ENCODE data around the gene TRIM47.
A peak's percentile ranks its signal among the peaks of the same experiment; 100 is the strongest.
"Not testable (repeated sequence)": the region's sequence is repeated elsewhere in the genome, so short reads cannot be mapped to it uniquely, and the experiment has no call there.

The TRIM47 gene

GRCh38 chr17:75874323-75875181, 3.8 kb downstream of the TRIM47 start:
- H3K36me3 ChIP-seq (ENCODE audit: control insufficient read depth in 1 of 2, insufficient read depth in 2 of 2, low read length in 2 of 2): peaks cover 14 to 26% of the 10 kb centered on the region in 2 donors
- H3K27ac ChIP-seq (ENCODE audit: low read length): peak overlapping the region; percentile 96
- H3K27me3 ChIP-seq (ENCODE audit: low read depth, low read length): no peaks in the 10 kb centered on the region
- H3K4me3 ChIP-seq (ENCODE audit: low read depth in 1 of 2, low read length in 2 of 2): peak overlapping the region in 1 of 2 donors; percentile 90
- H3K9me3 ChIP-seq (ENCODE audit: control insufficient read depth in 1 of 2, low read length in 2 of 2): no peaks in the 10 kb centered on the region
- peaks cover 24 to 64% of the 10 kb centered on the region in 2 donors for H3K4me1 ChIP-seq (ENCODE audit: control insufficient read depth in 1 of 2, insufficient read depth in 2 of 2, low read length in 2 of 2)

GRCh38 chr17:75873587-75874322, 4.6 kb downstream of the TRIM47 start:
- Histone ChIP-seq H3K4me3 (ENCODE audit: low read depth in 1 of 2, low read length in 2 of 2) (peak overlapping the region in 1 of 2 donors; percentile 40), H3K27ac (ENCODE audit: low read length) (peak overlapping the region; percentile 72), H3K4me1 (ENCODE audit: control insufficient read depth in 1 of 2, insufficient read depth in 2 of 2, low read length in 2 of 2) (peaks cover 30 to 64% of the 10 kb centered on the region in 2 donors)

GRCh38 chr17:75872434-75873351, 5.7 kb downstream of the TRIM47 start:
- H3K4me1 ChIP-seq (ENCODE audit: control insufficient read depth in 1 of 2, insufficient read depth in 2 of 2, low read length in 2 of 2): peaks cover 30 to 62% of the 10 kb centered on the region in 2 donors
- no peaks in the 10 kb centered on the region for H3K9me3 ChIP-seq (ENCODE audit: control insufficient read depth in 1 of 2, low read length in 2 of 2)
- peak overlapping the region; percentile 88 for H3K27ac ChIP-seq (ENCODE audit: low read length)
- no peaks in the 10 kb centered on the region for H3K27me3 ChIP-seq (ENCODE audit: low read depth, low read length)
- peak overlapping the region in 1 of 2 donors; percentile 40 for H3K4me3 ChIP-seq (ENCODE audit: low read depth in 1 of 2, low read length in 2 of 2)
- peaks cover 14 to 26% of the 10 kb centered on the region in 2 donors for H3K36me3 ChIP-seq (ENCODE audit: control insufficient read depth in 1 of 2, insufficient read depth in 2 of 2, low read length in 2 of 2)

More at GRCh38 chr17:75873587-75874322, 4.6 kb downstream of the TRIM47 start:
- H3K27me3 ChIP-seq (ENCODE audit: low read depth, low read length): no peaks in the 10 kb centered on the region
- H3K9me3 ChIP-seq (ENCODE audit: control insufficient read depth in 1 of 2, low read length in 2 of 2): no peaks in the 10 kb centered on the region
- H3K36me3 ChIP-seq (ENCODE audit: control insufficient read depth in 1 of 2, insufficient read depth in 2 of 2, low read length in 2 of 2): peaks cover 14 to 26% of the 10 kb centered on the region in 2 donors

DNA sequence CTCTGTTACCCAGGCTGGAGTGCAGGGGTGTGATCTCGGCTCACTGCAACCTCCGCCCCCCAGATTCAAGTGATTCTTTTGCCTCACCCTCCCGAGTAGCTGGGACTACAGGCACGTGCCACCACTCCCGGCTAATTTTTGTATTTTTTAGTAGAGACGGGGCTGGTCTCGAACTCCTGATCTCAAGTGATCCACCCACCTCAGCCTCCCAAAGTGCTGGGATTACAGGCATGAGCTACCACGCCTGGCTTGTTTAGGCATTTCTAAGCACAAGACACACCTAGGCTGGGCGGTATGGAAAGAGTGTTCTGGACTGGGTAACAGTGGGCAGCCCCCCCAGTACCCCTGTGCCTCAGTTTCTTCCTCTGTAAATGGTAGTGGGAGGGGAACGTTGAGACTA, 8.2 kb downstream of the TRIM47 start:
- peak overlapping the region in 1 of 2 donors; percentile 39 for H3K4me3 ChIP-seq (ENCODE audit: low read depth in 1 of 2, low read length in 2 of 2)
- peaks cover 11 to 16% of the 10 kb centered on the region in 2 donors for H3K36me3 ChIP-seq (ENCODE audit: control insufficient read depth in 1 of 2, insufficient read depth in 2 of 2, low read length in 2 of 2)
- not testable (repeated sequence) for H3K27me3 ChIP-seq (ENCODE audit: low read depth, low read length); H3K9me3 ChIP-seq (ENCODE audit: control insufficient read depth in 1 of 2, low read length in 2 of 2)
- H3K27ac ChIP-seq (ENCODE audit: low read length): peak overlapping the region; percentile 85
- H3K4me1 ChIP-seq (ENCODE audit: control insufficient read depth in 1 of 2, insufficient read depth in 2 of 2, low read length in 2 of 2): peaks cover 15 to 43% of the 10 kb centered on the region in 2 donors

DNA sequence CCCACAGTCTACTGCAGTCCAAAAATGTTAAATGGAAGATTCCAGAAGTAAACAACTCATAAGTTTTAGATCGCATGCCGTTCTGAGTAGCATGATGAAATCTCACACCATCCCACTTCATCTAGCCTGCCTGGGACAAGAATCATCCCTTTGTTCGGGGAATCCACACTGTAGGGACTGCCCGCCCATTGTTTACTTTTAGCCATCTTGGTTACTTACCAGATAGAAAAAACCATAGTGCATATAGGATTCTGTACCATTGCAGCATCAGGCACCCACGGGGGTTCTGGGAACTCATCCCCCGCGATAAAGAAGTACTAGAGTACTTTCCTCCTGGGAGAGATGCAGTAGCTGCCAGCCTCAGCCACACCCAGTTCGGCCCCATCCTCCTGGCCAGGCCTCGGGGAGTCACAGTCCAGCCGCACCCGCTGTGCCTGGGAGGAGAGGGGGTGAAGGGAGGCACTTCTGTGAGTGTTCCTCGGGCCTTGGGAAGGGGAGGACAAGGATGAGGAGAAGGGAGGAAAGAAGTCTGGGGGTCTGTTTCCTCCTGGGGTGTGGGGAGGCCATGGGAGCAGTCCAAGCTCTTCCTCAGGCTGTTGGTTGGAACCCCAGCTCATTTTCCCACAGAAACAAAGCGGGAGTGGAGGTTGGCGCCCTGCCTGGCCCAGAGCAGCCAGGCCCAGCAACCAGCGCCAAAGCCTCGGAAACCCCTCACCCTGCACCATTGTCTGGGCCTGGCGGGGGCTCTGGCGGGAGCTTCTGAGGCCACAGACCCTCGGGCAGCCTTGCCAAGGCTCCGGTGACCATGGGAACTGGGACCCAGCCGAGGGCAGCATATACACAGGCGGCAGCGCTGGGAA, 8.9 kb downstream of the TRIM47 start:
- H3K9me3 ChIP-seq (ENCODE audit: control insufficient read depth in 1 of 2, low read length in 2 of 2): no peaks in the 10 kb centered on the region
- no peaks in the 10 kb centered on the region for H3K27me3 ChIP-seq (ENCODE audit: low read depth, low read length)
- H3K4me3 ChIP-seq (ENCODE audit: low read depth in 1 of 2, low read length in 2 of 2): peak overlapping the region; percentile 26 to 39
- peak overlapping the region; percentile 85 for H3K27ac ChIP-seq (ENCODE audit: low read length)
- peaks cover 15 to 40% of the 10 kb centered on the region in 2 donors for H3K4me1 ChIP-seq (ENCODE audit: control insufficient read depth in 1 of 2, insufficient read depth in 2 of 2, low read length in 2 of 2)
- peaks cover 10% of the 10 kb centered on the region in 2 donors for H3K36me3 ChIP-seq (ENCODE audit: control insufficient read depth in 1 of 2, insufficient read depth in 2 of 2, low read length in 2 of 2)

- not testable (repeated sequence) for H3K27ac ChIP-seq (ENCODE audit: low read length); H3K27me3 ChIP-seq (ENCODE audit: low read depth, low read length); H3K36me3 ChIP-seq (ENCODE audit: control insufficient read depth in 1 of 2, insufficient read depth in 2 of 2, low read length in 2 of 2); H3K9me3 ChIP-seq (ENCODE audit: control insufficient read depth in 1 of 2, low read length in 2 of 2)
- peaks cover 15 to 39% of the 10 kb centered on the region in 2 donors for H3K4me1 ChIP-seq (ENCODE audit: control insufficient read depth in 1 of 2, insufficient read depth in 2 of 2, low read length in 2 of 2)
- H3K4me3 ChIP-seq (ENCODE audit: low read depth in 1 of 2, low read length in 2 of 2): peak overlapping the region in 1 of 2 donors; percentile 39
Measured at GRCh38 chr17:75868730-75869281, 9.6 kb downstream of the TRIM47 start.

- H3K27me3 ChIP-seq (ENCODE audit: low read depth, low read length); H3K4me3 ChIP-seq (ENCODE audit: low read depth in 1 of 2, low read length in 2 of 2); H3K36me3 ChIP-seq (ENCODE audit: control insufficient read depth in 1 of 2, insufficient read depth in 2 of 2, low read length in 2 of 2); H3K27ac ChIP-seq (ENCODE audit: low read length); H3K9me3 ChIP-seq (ENCODE audit: control insufficient read depth in 1 of 2, low read length in 2 of 2): not testable (repeated sequence)
- H3K4me1 ChIP-seq (ENCODE audit: control insufficient read depth in 1 of 2, insufficient read depth in 2 of 2, low read length in 2 of 2): peaks cover 10 to 25% of the 10 kb centered on the region in 2 donors
Measured at GRCh38 chr17:75865404-75866188, 12.8 kb downstream of the TRIM47 start.

GRCh38 chr17:75864887-75865286, 13.5 kb downstream of the TRIM47 start:
- H3K4me3 ChIP-seq (ENCODE audit: low read depth in 1 of 2, low read length in 2 of 2); H3K36me3 ChIP-seq (ENCODE audit: control insufficient read depth in 1 of 2, insufficient read depth in 2 of 2, low read length in 2 of 2); H3K27me3 ChIP-seq (ENCODE audit: low read depth, low read length); H3K9me3 ChIP-seq (ENCODE audit: control insufficient read depth in 1 of 2, low read length in 2 of 2): not testable (repeated sequence)
- Histone ChIP-seq H3K4me1 (ENCODE audit: control insufficient read depth in 1 of 2, insufficient read depth in 2 of 2, low read length in 2 of 2) (peaks cover 9 to 20% of the 10 kb centered on the region in 2 donors), H3K27ac (ENCODE audit: low read length) (peak overlapping the region; percentile 61)

- Histone ChIP-seq H3K27ac (ENCODE audit: low read length) (peak overlapping the region; percentile 61), H3K4me1 (ENCODE audit: control insufficient read depth in 1 of 2, insufficient read depth in 2 of 2, low read length in 2 of 2) (peaks cover 4 to 16% of the 10 kb centered on the region in 2 donors), H3K27me3 (ENCODE audit: low read depth, low read length) (no peaks in the 10 kb centered on the region), H3K4me3 (ENCODE audit: low read depth in 1 of 2, low read length in 2 of 2) (no peak overlapping the region), H3K9me3 (ENCODE audit: control insufficient read depth in 1 of 2, low read length in 2 of 2) (no peaks in the 10 kb centered on the region), H3K36me3 (ENCODE audit: control insufficient read depth in 1 of 2, insufficient read depth in 2 of 2, low read length in 2 of 2) (no peaks in the 10 kb centered on the region)
Measured at GRCh38 chr17:75864448-75864871, 13.9 kb downstream of the TRIM47 start.
